ENCODE data around the gene SRGAP2B. TPM values are rescaled to one million over a fixed set of nuclear protein-coding genes. Genes with fewer than 3 reads are reported as not detected.
"Not testable (repeated sequence)": the region's sequence is repeated elsewhere in the genome, so short reads cannot be mapped to it uniquely, and the experiment has no call there.

SRGAP2B gene
- total and polyA plus RNA-seq, 2 donors (not counting 3 experiments of a cell fraction or from before 2014, with no cell fraction given), result 13.4 to 75.2 TPM

- H3K79me2 ChIP-seq (ENCODE audit: control insufficient read depth, insufficient read depth, low read length); H3K9me3 ChIP-seq (replicated peaks; ENCODE audit: control insufficient read depth, insufficient read depth, low read length); H3K4me3 ChIP-seq (replicated peaks in 1 of 3; ENCODE audit: insufficient read depth in 1 of 3, low read depth in 1 of 3, low read length in 3 of 3); H3K27me3 ChIP-seq (ENCODE audit: control insufficient read depth in 2 of 2, insufficient read depth in 2 of 2, low read length in 2 of 2); BruUV-seq (replicated peaks); DNase-seq (ENCODE audit: low read depth, low spot score); dilution Hi-C loops (cut with MboI; ENCODE audit: extremely low pct_ligation_motif_present, low sequenced_read_pairs); intact Hi-C loops (cut with micrococcal nuclease); H2AFZ ChIP-seq (ENCODE audit: low read depth, low read length); FAIRE-seq; H3K36me3 ChIP-seq (ENCODE audit: control insufficient read depth in 2 of 2, extremely low read depth in 1 of 2, insufficient read depth in 2 of 2, low read length in 2 of 2); H4K20me1 ChIP-seq (replicated peaks; ENCODE audit: control insufficient read depth, extremely low read depth, insufficient read depth, low read length); POLR2A ChIA-PET; CTCF ChIA-PET; H3K27ac ChIP-seq (ENCODE audit: insufficient read depth, low read depth, low read length); H3K4me1 ChIP-seq (ENCODE audit: control insufficient read depth, extremely low read depth, insufficient read depth, low read length); H3K9ac ChIP-seq (replicated peaks; ENCODE audit: extremely low read depth, insufficient read depth, low read length); H3K9me1 ChIP-seq (replicated peaks; ENCODE audit: control insufficient read depth, extremely low read depth, insufficient read depth, low read length); H3K4me2 ChIP-seq (ENCODE audit: insufficient read depth, low read length): not testable (repeated sequence)
Observed at GRCh38 chr1:144893062-144893461, 202.1 kb downstream of the SRGAP2B start.

- H4K20me1 ChIP-seq (replicated peaks; ENCODE audit: control insufficient read depth, extremely low read depth, insufficient read depth, low read length); FAIRE-seq; intact Hi-C loops (cut with micrococcal nuclease); H3K9ac ChIP-seq (replicated peaks; ENCODE audit: extremely low read depth, insufficient read depth, low read length); H3K4me2 ChIP-seq (ENCODE audit: insufficient read depth, low read length); CTCF ChIA-PET; H3K27ac ChIP-seq (ENCODE audit: insufficient read depth, low read depth, low read length); H3K4me3 ChIP-seq (replicated peaks in 1 of 3; ENCODE audit: insufficient read depth in 1 of 3, low read depth in 1 of 3, low read length in 3 of 3); dilution Hi-C loops (cut with MboI; ENCODE audit: extremely low pct_ligation_motif_present, low sequenced_read_pairs); H2AFZ ChIP-seq (ENCODE audit: low read depth, low read length); DNase-seq (ENCODE audit: low read depth, low spot score); H3K36me3 ChIP-seq (ENCODE audit: control insufficient read depth in 2 of 2, extremely low read depth in 1 of 2, insufficient read depth in 2 of 2, low read length in 2 of 2); H3K79me2 ChIP-seq (ENCODE audit: control insufficient read depth, insufficient read depth, low read length); H3K9me1 ChIP-seq (replicated peaks; ENCODE audit: control insufficient read depth, extremely low read depth, insufficient read depth, low read length); BruUV-seq (replicated peaks); H3K4me1 ChIP-seq (ENCODE audit: control insufficient read depth, extremely low read depth, insufficient read depth, low read length); H3K27me3 ChIP-seq (ENCODE audit: control insufficient read depth in 2 of 2, insufficient read depth in 2 of 2, low read length in 2 of 2); H3K9me3 ChIP-seq (replicated peaks; ENCODE audit: control insufficient read depth, insufficient read depth, low read length); POLR2A ChIA-PET: not testable (repeated sequence)
Observed at GRCh38 chr1:144889450-144890115, 205.5 kb downstream of the SRGAP2B start.

GRCh38 chr1:144883022-144883421 is 212.1 kb downstream of the SRGAP2B start:
- dilution Hi-C loops (cut with MboI; ENCODE audit: extremely low pct_ligation_motif_present, low sequenced_read_pairs); CTCF ChIA-PET; H3K9ac ChIP-seq (replicated peaks; ENCODE audit: extremely low read depth, insufficient read depth, low read length); intact Hi-C loops (cut with micrococcal nuclease); H3K4me1 ChIP-seq (ENCODE audit: control insufficient read depth, extremely low read depth, insufficient read depth, low read length); H2AFZ ChIP-seq (ENCODE audit: low read depth, low read length); H3K4me2 ChIP-seq (ENCODE audit: insufficient read depth, low read length); H3K36me3 ChIP-seq (ENCODE audit: control insufficient read depth in 2 of 2, extremely low read depth in 1 of 2, insufficient read depth in 2 of 2, low read length in 2 of 2); H4K20me1 ChIP-seq (replicated peaks; ENCODE audit: control insufficient read depth, extremely low read depth, insufficient read depth, low read length); BruUV-seq (replicated peaks); H3K79me2 ChIP-seq (ENCODE audit: control insufficient read depth, insufficient read depth, low read length); H3K27ac ChIP-seq (ENCODE audit: insufficient read depth, low read depth, low read length); H3K9me3 ChIP-seq (replicated peaks; ENCODE audit: control insufficient read depth, insufficient read depth, low read length); FAIRE-seq; POLR2A ChIA-PET; H3K27me3 ChIP-seq (ENCODE audit: control insufficient read depth in 2 of 2, insufficient read depth in 2 of 2, low read length in 2 of 2); H3K9me1 ChIP-seq (replicated peaks; ENCODE audit: control insufficient read depth, extremely low read depth, insufficient read depth, low read length): not testable (repeated sequence)
- H3K4me3 ChIP-seq (replicated peaks in 1 of 3; ENCODE audit: insufficient read depth in 1 of 3, low read depth in 1 of 3, low read length in 3 of 3), result peak overlapping the region in 2 of 3 experiments; percentile 7 to 45
- DNase-seq (ENCODE audit: low read depth, low spot score), result peak; percentile 0

GRCh38 chr1:144882343-144882742 is 212.8 kb downstream of the SRGAP2B start:
- H3K4me3 ChIP-seq (replicated peaks in 1 of 3; ENCODE audit: insufficient read depth in 1 of 3, low read depth in 1 of 3, low read length in 3 of 3), result peak overlapping the region in 1 of 3 experiments; percentile 18
- H3K27me3 ChIP-seq (ENCODE audit: control insufficient read depth in 2 of 2, insufficient read depth in 2 of 2, low read length in 2 of 2); dilution Hi-C loops (cut with MboI; ENCODE audit: extremely low pct_ligation_motif_present, low sequenced_read_pairs); H3K9me3 ChIP-seq (replicated peaks; ENCODE audit: control insufficient read depth, insufficient read depth, low read length); H4K20me1 ChIP-seq (replicated peaks; ENCODE audit: control insufficient read depth, extremely low read depth, insufficient read depth, low read length); FAIRE-seq; intact Hi-C loops (cut with micrococcal nuclease); H3K4me2 ChIP-seq (ENCODE audit: insufficient read depth, low read length); CTCF ChIA-PET; H3K36me3 ChIP-seq (ENCODE audit: control insufficient read depth in 2 of 2, extremely low read depth in 1 of 2, insufficient read depth in 2 of 2, low read length in 2 of 2); POLR2A ChIA-PET; H3K9ac ChIP-seq (replicated peaks; ENCODE audit: extremely low read depth, insufficient read depth, low read length); DNase-seq (ENCODE audit: low read depth, low spot score); BruUV-seq (replicated peaks); H3K27ac ChIP-seq (ENCODE audit: insufficient read depth, low read depth, low read length); H2AFZ ChIP-seq (ENCODE audit: low read depth, low read length); H3K4me1 ChIP-seq (ENCODE audit: control insufficient read depth, extremely low read depth, insufficient read depth, low read length); H3K79me2 ChIP-seq (ENCODE audit: control insufficient read depth, insufficient read depth, low read length); H3K9me1 ChIP-seq (replicated peaks; ENCODE audit: control insufficient read depth, extremely low read depth, insufficient read depth, low read length): not testable (repeated sequence)

Data from endothelial cell of umbilical vein (primary cell).